ENCODE measurements around the gene PIGT.

PIGT gene

DNA sequence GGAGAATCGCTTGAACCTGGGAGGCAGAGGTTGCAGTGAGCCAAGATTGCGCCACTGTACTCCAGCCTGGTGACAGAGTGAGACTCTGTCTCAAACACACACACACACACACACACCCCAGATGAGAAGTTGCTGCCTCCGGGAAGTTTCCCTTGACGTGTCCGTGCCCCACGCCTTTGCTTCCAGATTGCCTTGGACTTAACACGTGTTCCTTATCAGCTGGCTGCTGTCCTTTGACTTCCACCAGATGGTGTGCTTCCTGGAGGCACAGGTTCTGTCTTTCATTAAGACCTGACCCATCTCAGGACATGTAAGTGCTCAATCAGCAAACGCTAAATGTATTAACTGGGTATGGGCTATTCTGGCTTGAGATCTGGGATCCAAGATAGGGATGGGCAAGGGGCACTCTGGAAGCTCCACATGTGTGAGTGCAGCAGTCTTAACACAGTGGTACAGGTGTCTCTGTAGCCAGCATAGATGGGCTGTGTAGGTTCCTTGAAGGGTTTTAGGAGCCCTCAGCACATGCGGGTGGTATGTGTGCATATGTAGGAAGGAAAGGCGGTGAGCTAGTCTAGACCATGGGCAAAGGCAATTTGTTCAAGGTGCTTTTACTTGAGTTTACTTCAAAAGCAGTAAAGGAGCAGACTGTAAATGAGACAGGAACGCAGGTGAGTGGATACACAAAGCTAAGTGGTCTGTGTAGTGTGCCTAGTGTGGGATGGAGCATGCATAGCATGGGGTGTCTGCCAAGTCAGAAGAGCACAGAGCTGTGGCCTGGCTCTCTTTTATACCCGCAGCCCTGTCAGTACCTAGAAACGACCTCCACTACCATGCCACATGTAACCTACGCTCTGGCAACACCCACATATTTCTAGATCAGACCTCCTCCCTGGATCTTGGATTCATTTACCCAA is 11.6 kb downstream of the PIGT start:
- no peak for DNase-seq (ENCODE audit: low spot score)

DNA sequence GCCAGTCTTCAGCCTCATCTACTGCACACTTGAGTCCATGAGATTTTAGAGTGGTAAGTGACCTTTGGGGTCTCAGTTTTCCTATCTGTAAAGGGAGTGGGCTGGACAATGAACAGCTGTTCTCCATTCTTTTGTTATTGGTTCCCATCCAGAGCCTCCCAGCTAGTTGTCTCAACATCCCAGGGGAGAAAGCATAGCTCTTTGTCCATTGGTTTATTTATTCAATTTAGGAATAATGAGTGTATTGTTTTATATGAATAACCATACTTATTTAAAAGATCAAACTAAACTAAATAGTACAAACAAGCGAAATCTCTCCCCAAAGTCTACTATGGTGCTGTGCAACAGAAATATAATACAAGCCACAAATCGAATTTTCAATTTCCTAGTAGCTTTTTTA is 13.7 kb downstream of the PIGT start:
- DNase-seq (ENCODE audit: low spot score): no peak

DNA sequence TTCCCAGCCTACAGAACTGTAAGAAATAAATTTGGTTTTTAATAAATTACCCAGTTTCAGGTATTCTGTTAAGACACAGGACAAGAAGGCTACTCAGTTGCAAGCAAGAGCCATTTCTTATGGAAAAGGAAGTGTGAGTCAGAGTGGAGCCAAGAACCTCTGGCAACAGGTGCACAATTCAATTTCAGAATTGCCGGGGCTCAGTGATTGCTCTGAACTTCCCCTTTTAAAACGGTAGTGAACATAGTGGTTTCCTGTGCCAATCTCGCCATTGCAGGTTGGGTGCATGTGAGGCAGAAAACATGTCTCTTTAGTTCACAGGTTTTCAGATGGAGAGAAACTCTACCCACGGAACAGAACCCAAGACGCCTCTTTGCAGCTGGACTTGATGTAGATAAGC is 16.4 kb downstream of the PIGT start:
- no peak for DNase-seq (ENCODE audit: low spot score)

GRCh38 chr20:45433316-45433715 is 17.4 kb downstream of the PIGT start:
- peak; percentile 65 for DNase-seq (ENCODE audit: low spot score)

GRCh38 chr20:45433976-45434375 is 18.0 kb downstream of the PIGT start:
- DNase-seq (ENCODE audit: low spot score): no peak

GRCh38 chr20:45436732-45437485 is 21.0 kb downstream of the PIGT start:
- DNase-seq (ENCODE audit: low spot score): peak; percentile 94

DNA sequence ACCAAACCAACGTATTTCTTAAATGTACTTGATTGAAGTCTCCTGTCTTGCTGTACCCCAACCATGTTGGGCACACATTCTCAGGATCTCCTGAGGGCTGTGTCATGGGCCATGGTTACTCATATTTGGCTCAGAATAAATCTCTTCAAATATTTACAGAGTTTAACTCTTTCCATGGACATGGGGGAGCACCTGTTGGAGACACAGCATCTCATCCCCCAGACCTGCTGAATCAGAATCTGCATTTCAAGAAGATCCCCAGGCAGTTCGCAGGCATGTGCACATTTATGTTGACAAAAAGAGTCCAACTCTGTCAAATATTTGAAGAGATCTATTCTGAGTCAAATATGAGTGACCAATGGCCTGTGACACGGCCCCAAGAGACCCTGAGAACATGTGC is 24.5 kb downstream of the PIGT start:
- DNase-seq (ENCODE audit: low spot score): no peak

DNA sequence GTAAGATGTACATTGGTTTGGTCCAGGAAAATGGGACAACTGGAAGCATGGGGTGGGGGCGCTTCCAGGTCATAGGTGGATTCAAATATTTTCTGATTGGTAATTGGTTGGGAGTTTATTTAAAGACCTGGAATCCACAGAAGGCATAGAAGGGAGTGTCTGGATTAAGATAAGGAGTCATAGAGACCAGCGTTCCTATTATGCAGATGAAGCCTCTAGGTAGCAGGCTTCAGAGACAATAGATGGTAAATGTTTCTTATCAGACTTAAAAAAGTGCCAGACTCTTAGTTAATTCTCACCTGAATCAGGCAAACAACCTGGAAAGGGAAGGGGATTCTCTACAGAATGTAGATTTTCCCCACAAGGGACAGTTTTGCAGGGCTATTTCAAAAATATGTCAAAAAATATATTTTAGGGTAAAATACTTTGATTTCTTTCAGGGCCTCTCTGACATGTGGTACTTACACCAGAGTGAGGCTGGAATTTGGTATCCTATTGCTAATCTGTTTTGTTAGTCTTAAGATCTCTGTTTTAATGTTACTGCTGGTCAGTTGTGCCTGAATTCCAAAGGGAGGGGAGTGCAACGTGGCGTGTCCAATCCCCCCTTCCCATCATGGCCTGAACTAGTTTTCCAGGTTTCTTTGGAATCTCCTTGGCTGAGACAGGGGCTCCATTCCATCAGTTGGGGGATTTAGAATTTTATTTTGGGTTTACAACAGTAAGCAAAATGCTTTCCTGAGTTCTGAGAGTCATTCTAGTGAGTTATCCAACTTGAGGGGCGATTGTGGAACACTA is 25.1 kb downstream of the PIGT start:
- DNase-seq (ENCODE audit: low spot score): no peak

- DNase-seq (ENCODE audit: low spot score): no peak
Observed at GRCh38 chr20:45441746-45442145, 25.8 kb downstream of the PIGT start.

DNA sequence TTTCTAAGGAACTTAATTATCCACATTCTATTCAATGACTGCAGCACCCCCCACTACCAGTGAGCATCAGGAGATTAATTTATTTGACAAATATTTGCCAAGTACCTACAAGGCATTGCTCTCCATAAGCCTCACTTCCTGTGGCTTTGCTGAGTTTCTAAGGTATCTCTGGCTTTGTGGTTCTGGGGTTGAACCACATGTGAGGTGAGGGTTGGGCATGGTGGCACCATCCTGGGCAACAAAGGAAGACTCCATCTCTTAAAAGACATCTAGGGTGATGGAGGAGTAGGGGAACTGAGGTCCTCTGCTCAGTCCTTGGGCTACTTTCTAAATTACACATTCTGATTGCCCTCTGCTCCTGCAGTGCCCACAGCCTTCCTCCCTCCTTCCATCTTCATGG is 28.1 kb downstream of the PIGT start:
- no peak for DNase-seq (ENCODE audit: low spot score)

DNA sequence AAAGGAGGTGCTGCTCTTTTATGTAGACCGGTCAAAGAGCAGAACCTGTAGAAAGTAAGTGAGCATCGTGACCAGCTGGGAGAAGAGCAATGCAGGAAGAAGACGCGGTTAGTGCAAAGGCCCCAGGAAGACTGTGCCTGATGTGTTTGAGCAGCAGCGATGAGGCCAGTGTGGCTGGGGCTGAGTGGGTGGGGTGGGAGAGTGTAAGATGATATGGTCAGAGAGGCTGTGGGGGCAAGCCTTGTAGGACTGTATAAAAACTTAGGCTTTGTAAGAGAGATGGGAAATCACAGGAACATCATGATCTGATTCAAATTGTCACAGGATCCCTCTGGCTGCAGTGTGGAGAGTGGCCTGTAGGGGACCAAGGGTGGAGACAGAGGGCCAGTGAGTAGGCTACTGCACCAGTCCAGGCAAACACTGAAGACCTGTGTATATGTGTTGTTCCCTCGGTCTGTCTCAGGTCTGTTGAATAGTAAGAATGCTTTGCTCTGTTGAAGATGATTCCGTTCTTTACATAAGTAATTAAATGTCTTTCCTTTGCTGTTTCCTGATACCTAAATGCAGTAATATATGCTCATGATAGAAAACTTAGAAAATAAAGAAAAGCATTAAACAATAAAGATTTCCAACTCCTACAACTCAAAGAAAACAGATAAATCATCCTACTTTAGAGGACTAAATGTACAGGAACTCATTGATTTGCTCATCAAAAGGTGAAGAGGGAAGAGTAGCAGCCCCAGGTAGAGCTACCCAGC is 30.0 kb downstream of the PIGT start:
- DNase-seq (ENCODE audit: low spot score): peak; percentile 40

DNA sequence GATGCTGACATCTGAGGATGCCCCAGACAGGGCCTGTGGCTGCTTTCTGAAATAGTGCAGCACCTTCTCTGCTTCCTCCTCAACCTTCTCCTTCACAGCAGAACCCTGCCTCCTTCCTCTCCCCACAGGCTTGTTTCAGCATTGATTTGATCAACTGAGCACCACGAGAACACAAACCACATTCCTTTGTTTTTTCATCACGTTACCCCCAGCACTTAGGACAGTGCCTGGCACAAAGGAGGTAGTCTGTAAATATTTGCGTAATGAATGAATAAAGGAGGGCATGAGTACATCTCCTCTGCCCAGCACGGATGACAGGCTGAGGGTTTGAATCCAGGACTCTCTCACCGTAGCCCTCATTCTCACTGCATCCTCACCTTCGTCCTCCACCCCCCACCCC is 32.3 kb downstream of the PIGT start:
- no peak for DNase-seq (ENCODE audit: low spot score)

GRCh38 chr20:45449528-45449927 is 33.6 kb downstream of the PIGT start:
- DNase-seq (ENCODE audit: low spot score): no peak

- peak; percentile 44 for DNase-seq (ENCODE audit: low spot score)
Observed at GRCh38 chr20:45450097-45450818, 34.3 kb downstream of the PIGT start.

GRCh38 chr20:45452238-45452637 is 36.3 kb downstream of the PIGT start:
- no peak for DNase-seq (ENCODE audit: low spot score)

- DNase-seq (ENCODE audit: low spot score): no peak
Observed at GRCh38 chr20:45452772-45453691, 37.1 kb downstream of the PIGT start.

DNA sequence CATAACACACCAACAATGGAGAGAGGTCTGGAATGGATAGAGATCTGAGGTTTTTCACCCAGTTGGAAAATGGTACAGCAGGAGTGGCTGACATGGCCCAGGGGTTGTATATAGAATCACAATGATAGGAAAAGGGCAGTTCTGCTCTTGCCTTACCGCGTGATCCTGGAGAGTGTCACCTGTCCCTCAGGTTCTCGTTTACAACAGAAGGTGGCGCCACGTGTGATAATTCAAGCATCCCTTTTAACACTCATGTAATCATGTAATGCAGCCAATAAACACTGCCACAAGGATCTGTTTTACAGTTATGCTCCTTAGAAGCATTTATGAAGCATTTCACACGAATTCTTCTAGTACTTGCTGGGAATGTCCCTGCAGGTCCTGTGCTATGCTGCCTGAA is 40.7 kb downstream of the PIGT start:
- DNase-seq (ENCODE audit: low spot score): no peak

DNA sequence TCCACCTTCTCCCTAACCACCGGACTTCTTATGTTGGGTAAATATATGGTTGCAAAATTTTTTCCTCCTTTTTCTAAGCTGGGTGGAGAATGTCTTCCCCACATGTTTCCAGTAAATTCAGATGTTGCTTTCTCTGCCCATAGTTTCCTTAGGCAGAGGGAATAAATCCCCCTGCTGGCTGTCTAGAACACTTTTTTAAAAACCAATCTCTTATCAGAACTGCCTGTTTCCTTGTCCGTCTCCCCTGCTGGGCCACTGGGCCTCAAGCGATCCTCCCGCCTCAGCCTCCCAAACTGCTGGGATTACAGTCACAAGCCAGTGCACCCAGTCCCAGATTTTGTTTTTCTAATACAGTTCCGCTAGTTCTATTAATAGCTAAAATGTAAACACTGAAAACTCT is 43.7 kb downstream of the PIGT start:
- DNase-seq (ENCODE audit: low spot score): no peak

DNA sequence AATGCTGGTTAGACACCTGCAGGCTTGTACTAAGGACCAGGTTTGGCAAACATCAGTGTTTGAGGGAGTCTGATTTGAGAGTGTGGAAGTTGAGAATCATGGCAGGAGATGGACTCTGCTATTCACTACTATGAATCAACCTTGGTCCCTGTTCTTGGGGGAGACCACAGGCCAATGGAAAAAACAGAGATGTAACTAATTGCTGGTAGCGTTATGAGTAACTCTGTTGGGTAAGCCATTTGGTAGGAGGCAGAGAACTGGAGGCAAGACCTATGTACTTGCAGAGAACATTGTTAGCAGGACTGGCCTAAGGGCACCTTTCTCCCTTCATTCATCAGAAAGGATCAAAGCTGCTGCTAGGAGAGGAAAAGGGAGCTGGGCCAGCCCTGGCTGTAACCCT is 45.3 kb downstream of the PIGT start:
- DNase-seq (ENCODE audit: low spot score): no peak
